Measurements from ENCODE around the gene FMO5. TPM values are rescaled to one million over a fixed set of nuclear protein-coding genes. Genes with fewer than 3 reads are reported as not detected.

The FMO5 gene
- total and polyA plus RNA-seq, 2 of the 13 experiments (the other 11 are each of a cell fraction or from before 2014, with no cell fraction given): 48.2 to 149 TPM

DNA sequence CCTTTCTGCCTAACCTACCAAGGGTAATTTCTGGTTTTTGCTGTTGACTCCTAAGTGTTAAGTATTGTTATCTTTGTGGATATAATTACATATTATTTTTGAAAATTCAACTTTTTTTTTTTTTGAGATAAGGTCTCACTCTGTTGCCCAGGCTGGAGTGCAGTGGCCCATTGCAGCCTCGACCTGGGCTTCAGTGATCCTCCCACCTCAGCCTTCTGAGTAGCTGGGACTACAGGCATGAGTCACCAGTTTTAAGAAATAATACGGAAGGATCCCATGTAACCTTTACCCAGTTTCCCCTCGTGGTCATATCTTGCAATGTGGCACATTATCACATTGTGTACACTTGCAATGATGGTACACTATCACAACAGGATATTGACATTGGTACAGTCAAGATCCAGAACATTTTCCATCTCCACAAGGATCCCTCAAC lies 20.5 kb upstream of the FMO5 start:
- no peak for DNase-seq (ENCODE audit: low spot score)
- Histone ChIP-seq H3K79me2 (ENCODE audit: insufficient read depth, low read length) (peaks cover 86% of the 10 kb centered on the region), H3K4me3 (replicated peaks in 1 of 3; ENCODE audit: insufficient read depth in 1 of 3, low read depth in 2 of 3, low read length in 3 of 3) (peak overlapping the region; percentile 77 to 97 (median 89); a peak in 5 of 6 replicates), H3K36me3 (replicated peaks in 1 of 2; ENCODE audit: control insufficient read depth in 1 of 2, insufficient read depth in 2 of 2, low read length in 2 of 2) (no peaks in the 10 kb centered on the region), H3K27me3 (ENCODE audit: control insufficient read depth in 1 of 2, insufficient read depth in 2 of 2, low read length in 2 of 2) (no peaks in the 10 kb centered on the region; a peak in 1 of 5 replicates), H2AFZ (ENCODE audit: low read length) (no peak overlapping the region), H4K20me1 (ENCODE audit: insufficient read depth, low read length) (peaks cover 21% of the 10 kb centered on the region), H3K9me3 (ENCODE audit: low read length) (no peaks in the 10 kb centered on the region), H3K27ac (ENCODE audit: extremely low read length, insufficient read depth, low read length) (no peak overlapping the region), H3K9ac (ENCODE audit: insufficient read depth, low read depth, low read length) (0 out of 2 replicates have a peak overlapping the region, but pooled peaks have one; percentile 50), H3K4me2 (ENCODE audit: low read depth, low read length) (peak overlapping the region; percentile 88), H3K4me1 (ENCODE audit: insufficient read depth, low read length) (peaks cover 78% of the 10 kb centered on the region)
- WGBS (ENCODE audit: low lambda C conversion rate): 53% methylated on average over 3 of the region's 3 CpGs
- FAIRE-seq: no peak
- intact Hi-C loops (cut with micrococcal nuclease; ENCODE audit: unreplicated experiment): no loop called here
- no peak for ATAC-seq
- no TSS peak for BruUV-seq (replicated peaks)
- ChIA-PET CTCF (ENCODE audit: low intra/inter-chr PET ratio, low total read pairs) (no interaction called here), POLR2A (interaction anchor here (1.1 to 1.2 kb wide), 2 partner anchors 73 to 76 kb away, joined by 3 to 5 read pairs; partner anchors contain the start of gene PRKAB2)
- in situ Hi-C loops (cut with HindIII; ENCODE audit: extremely low pct_ligation_motif_present, low pct_unique_long_range_greater_than_20kb): no loop called here
- no peak for TF ChIP-seq KMT2A (CRISPR knock-in tag; IDR thresholded peaks at IDR 0.05)
- no peak for TF ChIP-seq GATAD1 (CRISPR knock-in tag; IDR thresholded peaks at IDR 0.05)
- TF ChIP-seq ZFX (CRISPR knock-in tag; IDR thresholded peaks at IDR 0.05; ENCODE audit: low read depth): no peak
- no peak for TF ChIP-seq ZNF614 (CRISPR knock-in tag; IDR thresholded peaks at IDR 0.05; ENCODE audit: borderline replicate concordance)
- no peak for TF ChIP-seq FOXA1 (IDR thresholded peaks at IDR 0.05)
- TF ChIP-seq FOXA1 (CRISPR knock-in tag; IDR thresholded peaks at IDR 0.05): 0 out of 2 replicates have a peak, but pooled peaks have one; percentile 54
- no peak for TF ChIP-seq RARA (CRISPR knock-in tag; IDR thresholded peaks at IDR 0.05)
- no peak for TF ChIP-seq HOXA7 (CRISPR knock-in tag; IDR thresholded peaks at IDR 0.05)
- no peak for TF ChIP-seq ZNF75D (CRISPR knock-in tag; IDR thresholded peaks at IDR 0.05; ENCODE audit: borderline replicate concordance)
- 0 out of 2 replicates have a peak, but pooled peaks have one; percentile 17 for TF ChIP-seq FOXA3 (CRISPR knock-in tag; IDR thresholded peaks at IDR 0.05)
- no peak for TF ChIP-seq ZNF335 (CRISPR knock-in tag; IDR thresholded peaks at IDR 0.05)
- no peak for TF ChIP-seq ZFP1 (CRISPR knock-in tag; IDR thresholded peaks at IDR 0.05)
- TF ChIP-seq, protein P1, sequence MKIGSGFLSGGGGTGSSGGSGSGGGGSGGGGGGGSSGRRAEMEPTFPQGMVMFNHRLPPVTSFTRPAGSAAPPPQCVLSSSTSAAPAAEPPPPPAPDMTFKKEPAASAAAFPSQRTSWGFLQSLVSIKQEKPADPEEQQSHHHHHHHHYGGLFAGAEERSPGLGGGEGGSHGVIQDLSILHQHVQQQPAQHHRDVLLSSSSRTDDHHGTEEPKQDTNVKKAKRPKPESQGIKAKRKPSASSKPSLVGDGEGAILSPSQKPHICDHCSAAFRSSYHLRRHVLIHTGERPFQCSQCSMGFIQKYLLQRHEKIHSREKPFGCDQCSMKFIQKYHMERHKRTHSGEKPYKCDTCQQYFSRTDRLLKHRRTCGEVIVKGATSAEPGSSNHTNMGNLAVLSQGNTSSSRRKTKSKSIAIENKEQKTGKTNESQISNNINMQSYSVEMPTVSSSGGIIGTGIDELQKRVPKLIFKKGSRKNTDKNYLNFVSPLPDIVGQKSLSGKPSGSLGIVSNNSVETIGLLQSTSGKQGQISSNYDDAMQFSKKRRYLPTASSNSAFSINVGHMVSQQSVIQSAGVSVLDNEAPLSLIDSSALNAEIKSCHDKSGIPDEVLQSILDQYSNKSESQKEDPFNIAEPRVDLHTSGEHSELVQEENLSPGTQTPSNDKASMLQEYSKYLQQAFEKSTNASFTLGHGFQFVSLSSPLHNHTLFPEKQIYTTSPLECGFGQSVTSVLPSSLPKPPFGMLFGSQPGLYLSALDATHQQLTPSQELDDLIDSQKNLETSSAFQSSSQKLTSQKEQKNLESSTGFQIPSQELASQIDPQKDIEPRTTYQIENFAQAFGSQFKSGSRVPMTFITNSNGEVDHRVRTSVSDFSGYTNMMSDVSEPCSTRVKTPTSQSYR (CRISPR knock-in tag; IDR thresholded peaks at IDR 0.05; ENCODE audit: borderline replicate concordance): no peak
- TF ChIP-seq, protein P2, sequence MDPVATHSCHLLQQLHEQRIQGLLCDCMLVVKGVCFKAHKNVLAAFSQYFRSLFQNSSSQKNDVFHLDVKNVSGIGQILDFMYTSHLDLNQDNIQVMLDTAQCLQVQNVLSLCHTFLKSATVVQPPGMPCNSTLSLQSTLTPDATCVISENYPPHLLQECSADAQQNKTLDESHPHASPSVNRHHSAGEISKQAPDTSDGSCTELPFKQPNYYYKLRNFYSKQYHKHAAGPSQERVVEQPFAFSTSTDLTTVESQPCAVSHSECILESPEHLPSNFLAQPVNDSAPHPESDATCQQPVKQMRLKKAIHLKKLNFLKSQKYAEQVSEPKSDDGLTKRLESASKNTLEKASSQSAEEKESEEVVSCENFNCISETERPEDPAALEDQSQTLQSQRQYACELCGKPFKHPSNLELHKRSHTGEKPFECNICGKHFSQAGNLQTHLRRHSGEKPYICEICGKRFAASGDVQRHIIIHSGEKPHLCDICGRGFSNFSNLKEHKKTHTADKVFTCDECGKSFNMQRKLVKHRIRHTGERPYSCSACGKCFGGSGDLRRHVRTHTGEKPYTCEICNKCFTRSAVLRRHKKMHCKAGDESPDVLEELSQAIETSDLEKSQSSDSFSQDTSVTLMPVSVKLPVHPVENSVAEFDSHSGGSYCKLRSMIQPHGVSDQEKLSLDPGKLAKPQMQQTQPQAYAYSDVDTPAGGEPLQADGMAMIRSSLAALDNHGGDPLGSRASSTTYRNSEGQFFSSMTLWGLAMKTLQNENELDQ (CRISPR knock-in tag; IDR thresholded peaks at IDR 0.05; ENCODE audit: borderline replicate concordance): no peak
- TF ChIP-seq TCF12 (IDR thresholded peaks at IDR 0.05): no peak
- no peak for TF ChIP-seq TCF12 (CRISPR knock-in tag; IDR thresholded peaks at IDR 0.05)
- TF ChIP-seq POGZ (CRISPR knock-in tag; IDR thresholded peaks at IDR 0.05): no peak
- no peak for TF ChIP-seq SNRNP70 (IDR thresholded peaks at IDR 0.05; ENCODE audit: low read depth, low read length)
- TF ChIP-seq, protein P3, sequence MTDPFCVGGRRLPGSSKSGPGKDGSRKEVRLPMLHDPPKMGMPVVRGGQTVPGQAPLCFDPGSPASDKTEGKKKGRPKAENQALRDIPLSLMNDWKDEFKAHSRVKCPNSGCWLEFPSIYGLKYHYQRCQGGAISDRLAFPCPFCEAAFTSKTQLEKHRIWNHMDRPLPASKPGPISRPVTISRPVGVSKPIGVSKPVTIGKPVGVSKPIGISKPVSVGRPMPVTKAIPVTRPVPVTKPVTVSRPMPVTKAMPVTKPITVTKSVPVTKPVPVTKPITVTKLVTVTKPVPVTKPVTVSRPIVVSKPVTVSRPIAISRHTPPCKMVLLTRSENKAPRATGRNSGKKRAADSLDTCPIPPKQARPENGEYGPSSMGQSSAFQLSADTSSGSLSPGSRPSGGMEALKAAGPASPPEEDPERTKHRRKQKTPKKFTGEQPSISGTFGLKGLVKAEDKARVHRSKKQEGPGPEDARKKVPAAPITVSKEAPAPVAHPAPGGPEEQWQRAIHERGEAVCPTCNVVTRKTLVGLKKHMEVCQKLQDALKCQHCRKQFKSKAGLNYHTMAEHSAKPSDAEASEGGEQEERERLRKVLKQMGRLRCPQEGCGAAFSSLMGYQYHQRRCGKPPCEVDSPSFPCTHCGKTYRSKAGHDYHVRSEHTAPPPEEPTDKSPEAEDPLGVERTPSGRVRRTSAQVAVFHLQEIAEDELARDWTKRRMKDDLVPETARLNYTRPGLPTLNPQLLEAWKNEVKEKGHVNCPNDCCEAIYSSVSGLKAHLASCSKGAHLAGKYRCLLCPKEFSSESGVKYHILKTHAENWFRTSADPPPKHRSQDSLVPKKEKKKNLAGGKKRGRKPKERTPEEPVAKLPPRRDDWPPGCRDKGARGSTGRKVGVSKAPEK (CRISPR knock-in tag; IDR thresholded peaks at IDR 0.05; ENCODE audit: borderline replicate concordance): no peak
- no peak for TF ChIP-seq ZNF7 (CRISPR knock-in tag; IDR thresholded peaks at IDR 0.05)

All from HepG2 (cell line).